ENCODE results near the gene PARP3.

Gene PARP3

DNA sequence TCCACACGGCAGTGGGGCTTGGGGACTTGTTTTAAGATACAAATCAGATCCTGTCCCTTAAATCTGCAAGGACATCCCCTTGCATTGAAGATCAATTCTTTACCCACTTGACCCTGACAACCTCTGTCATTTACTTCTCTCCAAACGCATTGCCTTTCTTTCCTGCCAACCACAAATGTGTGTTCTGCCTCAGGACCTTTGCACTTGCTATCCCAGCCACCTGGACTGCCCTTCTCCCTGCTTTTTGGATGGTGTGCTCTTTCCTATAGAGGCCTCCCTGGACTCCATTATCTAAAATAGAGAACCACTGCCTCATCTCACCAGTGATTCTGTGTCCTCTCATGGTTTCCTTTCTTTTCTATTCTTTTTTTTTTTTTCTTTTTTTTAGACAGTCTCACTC, 55.0 kb downstream of the PARP3 start:
- H3K4me3 ChIP-seq (ENCODE audit: low read depth, low read length): no peak overlapping the region
- TF ChIP-seq, protein P1, sequence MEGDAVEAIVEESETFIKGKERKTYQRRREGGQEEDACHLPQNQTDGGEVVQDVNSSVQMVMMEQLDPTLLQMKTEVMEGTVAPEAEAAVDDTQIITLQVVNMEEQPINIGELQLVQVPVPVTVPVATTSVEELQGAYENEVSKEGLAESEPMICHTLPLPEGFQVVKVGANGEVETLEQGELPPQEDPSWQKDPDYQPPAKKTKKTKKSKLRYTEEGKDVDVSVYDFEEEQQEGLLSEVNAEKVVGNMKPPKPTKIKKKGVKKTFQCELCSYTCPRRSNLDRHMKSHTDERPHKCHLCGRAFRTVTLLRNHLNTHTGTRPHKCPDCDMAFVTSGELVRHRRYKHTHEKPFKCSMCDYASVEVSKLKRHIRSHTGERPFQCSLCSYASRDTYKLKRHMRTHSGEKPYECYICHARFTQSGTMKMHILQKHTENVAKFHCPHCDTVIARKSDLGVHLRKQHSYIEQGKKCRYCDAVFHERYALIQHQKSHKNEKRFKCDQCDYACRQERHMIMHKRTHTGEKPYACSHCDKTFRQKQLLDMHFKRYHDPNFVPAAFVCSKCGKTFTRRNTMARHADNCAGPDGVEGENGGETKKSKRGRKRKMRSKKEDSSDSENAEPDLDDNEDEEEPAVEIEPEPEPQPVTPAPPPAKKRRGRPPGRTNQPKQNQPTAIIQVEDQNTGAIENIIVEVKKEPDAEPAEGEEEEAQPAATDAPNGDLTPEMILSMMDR (IDR thresholded peaks at IDR 0.05; ENCODE audit: low read depth, low read length, missing control alignments): no peak
- DNase-seq (ENCODE audit: low read depth): no peak

DNA sequence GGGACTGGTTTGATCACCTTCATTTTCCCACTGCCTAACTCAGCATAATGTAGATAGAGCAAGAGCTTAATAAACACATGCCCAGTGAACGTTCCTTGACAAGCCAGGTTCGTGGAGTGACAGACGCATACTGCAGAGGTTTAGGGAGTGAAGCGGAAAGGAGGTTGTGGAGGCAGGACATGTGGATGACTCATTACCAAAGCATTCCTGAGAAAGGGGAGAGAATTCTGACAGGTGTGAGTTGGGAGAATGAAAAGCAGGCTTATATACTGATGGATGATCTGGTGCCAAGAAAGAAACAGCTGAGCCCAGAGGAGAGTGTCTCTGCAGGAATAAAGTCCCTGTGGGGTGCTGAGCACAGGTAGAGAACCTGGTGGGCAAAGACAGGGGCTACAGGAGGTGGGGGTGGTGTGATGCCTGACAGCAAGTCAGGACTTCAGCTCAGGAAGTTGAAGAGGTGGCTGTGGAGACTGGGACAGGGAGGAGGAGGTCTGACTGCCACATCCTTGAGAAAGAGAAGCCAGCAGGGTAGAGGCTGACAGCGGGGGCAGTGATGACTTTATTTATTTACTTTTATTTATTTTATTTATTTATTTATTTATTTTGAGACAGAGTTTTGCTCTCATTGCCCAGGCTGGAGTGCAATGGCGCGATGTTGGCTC, 55.9 kb downstream of the PARP3 start:
- no peak for DNase-seq (ENCODE audit: low read depth)

More for the DNA sequence above, 55.9 kb downstream of the PARP3 start:
- TF ChIP-seq, protein P1 (IDR thresholded peaks at IDR 0.05; ENCODE audit: low read depth, low read length, missing control alignments): no peak
- H3K4me3 ChIP-seq (ENCODE audit: low read depth, low read length): no peak overlapping the region
